ES-I3 (cell line): Measurements from ENCODE around the gene ITGA7.

ENCODE experiments used
- H3K36me3 ChIP-seq: 2 replicates; pipeline ENCODE4 v1.6.1; 2013; ENCODE audit warnings: mild to moderate bottlenecking, low read length, control low read depth, moderate library complexity; ENCODE audit not compliant: insufficient read depth
- H3K4me1 ChIP-seq: 2 replicates; pipeline ENCODE4 v1.6.1; 2013; ENCODE audit warnings: mild to moderate bottlenecking, control low read depth, low read length; ENCODE audit not compliant: insufficient read depth
- H3K9ac ChIP-seq: 2 replicates; pipeline ENCODE4 v1.6.1; 2013; ENCODE audit warnings: low read depth, mild to moderate bottlenecking, low read length, moderate library complexity
- H3K9me3 ChIP-seq: 2 replicates; pipeline ENCODE4 v1.6.1; 2013; ENCODE audit warnings: mild to moderate bottlenecking, low read length, moderate library complexity; ENCODE audit not compliant: control insufficient read depth, insufficient read depth

Gene ITGA7

GRCh38 chr12:55694188-55694515, 13.6 kb downstream of the ITGA7 start:
- Histone ChIP-seq H3K4me1 (no peaks in the 10 kb centered on the region), H3K9me3 (no peaks in the 10 kb centered on the region; the same call in 1 of the 2 replicates), H3K9ac (no peak overlapping the region), H3K36me3 (no peaks in the 10 kb centered on the region)

GRCh38 chr12:55693323-55694187, 14.1 kb downstream of the ITGA7 start:
- Histone ChIP-seq H3K36me3 (no peaks in the 10 kb centered on the region), H3K9ac (no peak overlapping the region), H3K9me3 (no peaks in the 10 kb centered on the region; the same call in 1 of the 2 replicates), H3K4me1 (no peaks in the 10 kb centered on the region)

- Histone ChIP-seq H3K36me3 (peaks cover 4% of the 10 kb centered on the region; the same call in 1 of the 2 replicates), H3K9ac (no peak overlapping the region), H3K4me1 (no peaks in the 10 kb centered on the region), H3K9me3 (no peaks in the 10 kb centered on the region; the same call in 1 of the 2 replicates)
Measured at GRCh38 chr12:55692631-55693322, 14.9 kb downstream of the ITGA7 start.

DNA sequence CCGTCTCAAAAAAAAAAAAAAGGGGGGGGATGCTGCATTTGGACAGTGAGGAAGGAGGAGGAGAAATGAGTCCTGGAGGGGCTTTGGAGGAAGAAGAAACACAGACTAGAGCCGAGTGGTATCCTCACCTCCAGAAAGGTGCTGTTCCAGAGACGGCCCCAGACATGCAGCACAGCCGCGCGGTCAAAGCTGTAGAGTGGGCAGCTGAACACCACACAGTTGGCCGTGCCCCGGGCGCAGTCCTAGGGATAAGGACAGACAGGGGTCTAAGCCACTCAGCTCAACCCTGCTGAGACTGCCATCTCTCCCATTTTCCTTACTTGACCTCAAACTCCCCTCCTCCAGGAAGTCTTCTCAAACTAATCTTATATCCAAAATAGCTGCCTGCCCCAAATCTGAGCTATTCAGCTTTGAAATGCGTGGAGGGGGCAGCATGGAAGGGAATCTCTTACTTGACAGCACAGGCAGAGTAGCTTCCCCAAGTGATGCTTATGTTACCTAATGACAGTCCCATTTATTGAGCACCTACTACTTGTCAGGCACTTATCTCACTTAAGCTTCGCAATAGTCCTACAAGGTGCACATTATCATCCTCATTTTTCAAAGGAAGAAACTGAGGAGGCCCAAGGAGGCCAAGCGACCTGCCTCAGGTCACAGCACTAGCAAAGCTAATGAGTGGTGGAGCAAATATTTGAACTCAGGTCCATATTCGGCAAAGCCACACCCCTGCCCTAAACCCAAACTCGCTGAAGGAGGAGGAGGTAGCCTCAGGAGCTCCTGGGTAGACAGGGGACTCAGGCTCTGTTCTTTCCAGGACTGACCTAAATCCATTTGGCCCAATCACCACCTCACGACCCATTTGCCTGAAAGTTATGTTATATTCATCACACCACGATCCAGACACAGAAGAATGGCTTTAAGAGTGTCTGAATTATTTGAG, 18.7 kb downstream of the ITGA7 start:
- H3K9me3 ChIP-seq, result no peaks in the 10 kb centered on the region; the same call in 1 of the 2 replicates
- peaks cover 6% of the 10 kb centered on the region; the same call in 1 of the 2 replicates for H3K36me3 ChIP-seq
- no peak overlapping the region for H3K9ac ChIP-seq
- H3K4me1 ChIP-seq, result no peaks in the 10 kb centered on the region

GRCh38 chr12:55687746-55688145, 20.0 kb downstream of the ITGA7 start:
- no peaks in the 10 kb centered on the region; the same call in 1 of the 2 replicates for H3K9me3 ChIP-seq
- peaks cover 6% of the 10 kb centered on the region; the same call in 1 of the 2 replicates for H3K36me3 ChIP-seq
- no peak overlapping the region for H3K9ac ChIP-seq
- H3K4me1 ChIP-seq, result no peaks in the 10 kb centered on the region

DNA sequence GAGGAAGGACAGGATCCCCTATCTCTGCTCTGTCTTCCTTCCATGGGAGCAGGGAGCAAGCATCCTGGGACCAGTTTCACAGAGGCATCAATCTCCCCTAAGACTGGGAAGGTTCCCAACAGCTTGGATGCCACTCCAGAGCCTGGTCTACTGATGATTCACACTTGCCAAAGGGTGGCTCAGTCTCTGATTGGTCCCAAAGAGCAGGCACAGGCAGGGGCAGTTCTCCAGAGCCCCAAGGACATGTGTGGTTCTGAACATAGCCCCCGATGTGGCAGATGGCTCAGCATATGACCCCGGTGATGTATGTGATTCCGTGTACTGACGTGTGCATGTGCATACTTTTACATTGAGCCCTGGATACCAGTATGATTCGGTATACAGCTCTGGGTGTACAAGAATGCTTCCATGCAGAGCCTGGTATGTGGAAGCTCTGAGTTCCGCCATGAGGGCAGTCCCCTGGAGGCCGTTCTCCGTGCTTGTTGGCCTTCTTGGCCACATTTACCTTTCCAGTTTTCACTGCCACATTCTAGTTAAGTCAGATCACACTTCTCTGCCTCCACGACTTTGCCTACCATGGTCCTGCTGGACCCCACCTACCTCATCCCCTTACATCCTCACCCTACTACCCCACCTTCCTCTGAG, 21.2 kb downstream of the ITGA7 start:
- H3K9me3 ChIP-seq, result no peaks in the 10 kb centered on the region
- H3K9ac ChIP-seq, result no peak overlapping the region
- no peaks in the 10 kb centered on the region for H3K4me1 ChIP-seq
- H3K36me3 ChIP-seq, result peaks cover 6% of the 10 kb centered on the region; the same call in 1 of the 2 replicates

GRCh38 chr12:55685671-55686070, 22.0 kb downstream of the ITGA7 start:
- H3K4me1 ChIP-seq, result no peaks in the 10 kb centered on the region; the same call in 1 of the 2 replicates
- peaks cover 6% of the 10 kb centered on the region; the same call in 1 of the 2 replicates for H3K36me3 ChIP-seq
- no peak overlapping the region for H3K9ac ChIP-seq
- no peaks in the 10 kb centered on the region for H3K9me3 ChIP-seq

GRCh38 chr12:55684761-55685370, 22.8 kb downstream of the ITGA7 start:
- H3K36me3 ChIP-seq, result peaks cover 6% of the 10 kb centered on the region; the same call in 1 of the 2 replicates
- H3K9ac ChIP-seq, result no peak overlapping the region
- no peaks in the 10 kb centered on the region for H3K9me3 ChIP-seq
- no peaks in the 10 kb centered on the region; the same call in 1 of the 2 replicates for H3K4me1 ChIP-seq

DNA sequence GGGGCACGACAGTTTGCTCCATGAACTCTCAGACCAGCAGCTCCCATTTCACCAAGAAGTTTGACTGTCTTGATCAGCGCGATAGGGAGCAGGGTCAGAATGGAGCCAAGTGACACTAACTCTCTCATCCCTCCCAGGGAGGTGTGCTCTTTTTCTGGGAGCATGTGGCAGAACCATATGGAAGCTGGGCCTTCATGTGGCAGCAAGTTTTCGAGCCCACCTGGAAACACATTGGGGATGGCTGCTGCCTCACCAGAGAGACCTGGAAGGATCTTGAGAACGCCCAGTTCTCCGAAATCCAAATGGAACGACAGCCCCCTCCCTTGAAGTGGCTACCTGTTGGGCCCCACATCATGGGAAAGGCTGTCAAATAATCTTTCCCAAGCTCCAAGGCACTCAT, 24.0 kb downstream of the ITGA7 start:
- no peaks in the 10 kb centered on the region; the same call in 1 of the 2 replicates for H3K4me1 ChIP-seq
- peaks cover 6% of the 10 kb centered on the region; the same call in 1 of the 2 replicates for H3K36me3 ChIP-seq
- no peak overlapping the region for H3K9ac ChIP-seq
- H3K9me3 ChIP-seq, result no peaks in the 10 kb centered on the region

- Histone ChIP-seq H3K9ac (peak overlapping the region; percentile 38; the same call in 1 of the 2 replicates), H3K36me3 (no peaks in the 10 kb centered on the region), H3K4me1 (no peaks in the 10 kb centered on the region; the same call in 1 of the 2 replicates), H3K9me3 (no peaks in the 10 kb centered on the region)
Measured at GRCh38 chr12:55682087-55682796, 25.5 kb downstream of the ITGA7 start.

DNA sequence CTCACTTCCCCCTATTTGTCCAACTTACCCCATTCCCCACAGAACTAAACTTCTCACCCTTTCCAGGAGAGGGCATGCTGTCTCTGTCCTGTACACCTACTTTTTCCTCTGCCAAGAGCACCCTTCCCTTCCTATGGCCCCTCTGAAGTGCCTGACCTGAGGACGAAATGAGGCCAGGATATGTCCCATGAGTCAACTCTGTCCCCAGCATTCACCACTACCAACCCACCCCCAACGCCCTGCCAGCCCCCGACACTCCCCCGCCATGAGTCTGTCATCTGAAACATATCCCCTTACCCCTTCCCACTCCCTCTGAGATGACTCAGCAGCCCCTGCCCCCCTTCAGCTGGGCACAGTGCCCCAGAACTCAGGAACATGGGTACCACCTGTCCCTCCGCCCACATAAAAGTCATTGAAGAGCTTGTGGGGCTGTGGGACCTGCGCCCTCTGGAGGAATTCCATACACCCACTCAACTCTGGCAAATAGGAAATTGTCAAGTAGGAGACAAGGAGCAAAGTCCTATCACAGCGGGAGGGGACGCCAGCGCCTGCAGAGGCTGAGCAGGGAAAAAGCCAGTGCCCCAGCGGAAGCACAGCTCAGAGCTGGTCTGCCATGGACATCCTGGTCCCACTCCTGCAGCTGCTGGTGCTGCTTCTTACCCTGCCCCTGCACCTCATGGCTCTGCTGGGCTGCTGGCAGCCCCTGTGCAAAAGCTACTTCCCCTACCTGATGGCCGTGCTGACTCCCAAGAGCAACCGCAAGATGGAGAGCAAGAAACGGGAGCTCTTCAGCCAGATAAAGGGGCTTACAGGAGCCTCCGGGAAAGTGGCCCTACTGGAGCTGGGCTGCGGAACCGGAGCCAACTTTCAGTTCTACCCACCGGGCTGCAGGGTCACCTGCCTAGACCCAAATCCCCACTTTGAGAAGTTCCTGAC, 26.3 kb downstream of the ITGA7 start:
- Histone ChIP-seq H3K9ac (peak overlapping the region; percentile 38; the same call in 1 of the 2 replicates), H3K9me3 (no peaks in the 10 kb centered on the region), H3K36me3 (no peaks in the 10 kb centered on the region), H3K4me1 (no peaks in the 10 kb centered on the region; the same call in 1 of the 2 replicates)

- Histone ChIP-seq H3K9ac (no peak overlapping the region), H3K4me1 (no peaks in the 10 kb centered on the region; the same call in 1 of the 2 replicates), H3K9me3 (no peaks in the 10 kb centered on the region), H3K36me3 (no peaks in the 10 kb centered on the region)
Measured at GRCh38 chr12:55679691-55680090, 28.0 kb downstream of the ITGA7 start.
